ENCODE measurements around the gene MPZL1.

The MPZL1 gene

DNA sequence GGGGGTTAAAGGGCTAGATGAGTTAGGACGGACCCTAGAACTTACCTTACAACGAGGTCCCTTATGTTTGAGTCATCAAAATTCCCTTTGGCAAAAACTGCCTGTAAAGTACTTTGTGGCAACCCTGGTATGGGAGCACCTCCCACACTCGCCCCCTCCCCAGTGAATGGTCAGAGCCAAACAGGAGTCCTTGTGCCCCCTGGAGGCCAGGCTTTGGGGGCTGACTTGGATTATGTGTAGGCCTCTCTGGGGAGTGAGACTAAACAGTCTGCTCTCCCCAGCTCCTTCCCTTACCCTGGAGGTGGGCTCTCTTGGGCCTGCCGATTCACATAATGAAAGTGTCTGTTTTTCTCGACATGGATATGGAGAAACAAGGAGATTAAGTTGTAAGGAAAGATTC lies 110.9 kb downstream of the MPZL1 start:
- DNase-seq (ENCODE audit: low read depth, low spot score) = no peak
- Histone ChIP-seq H3K9me3 (ENCODE audit: low read depth, low read length) (no peaks in the 10 kb centered on the region), H3K9ac (ENCODE audit: insufficient read length) (no peak overlapping the region), H3K4me3 (no peak overlapping the region), H3K27ac (no peak overlapping the region), H3K36me3 (ENCODE audit: insufficient read depth, low read length) (no peaks in the 10 kb centered on the region)
- TF ChIP-seq FOXP2 (optimal IDR thresholded peaks at IDR 0.05; ENCODE audit: control extremely low read depth, extremely low read length, insufficient read depth) = no peak
- TF ChIP-seq EZH2 (IDR thresholded peaks at IDR 0.05) = no peak
- no peak for TF ChIP-seq POLR2AphosphoS5 (IDR thresholded peaks at IDR 0.05; ENCODE audit: borderline replicate concordance, low read depth, low read length)

DNA sequence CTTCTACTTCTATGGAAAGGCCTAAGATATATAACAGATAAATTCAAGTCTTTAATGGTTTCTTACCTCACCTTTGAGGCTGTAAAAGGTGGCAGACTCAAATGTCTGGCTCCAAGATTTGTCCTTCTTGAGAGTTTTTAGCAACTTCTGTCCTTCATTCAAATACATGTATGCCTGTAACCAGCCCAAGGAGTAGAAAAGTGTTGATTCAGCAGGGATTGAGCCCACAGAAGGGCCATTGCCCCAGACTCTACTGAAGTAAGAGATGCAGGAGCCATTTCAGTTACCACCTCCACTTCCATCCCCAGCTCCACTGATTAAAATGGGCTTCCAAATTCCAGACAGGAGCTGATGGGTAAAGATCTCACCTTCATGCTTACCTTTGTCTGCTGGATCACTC lies 112.1 kb downstream of the MPZL1 start:
- H3K27ac ChIP-seq = no peak overlapping the region
- no peak overlapping the region for H3K4me3 ChIP-seq
- DNase-seq (ENCODE audit: low read depth, low spot score) = no peak
- TF ChIP-seq FOXP2 (optimal IDR thresholded peaks at IDR 0.05; ENCODE audit: control extremely low read depth, extremely low read length, insufficient read depth) (no peak), EZH2 (IDR thresholded peaks at IDR 0.05) (no peak), POLR2AphosphoS5 (IDR thresholded peaks at IDR 0.05; ENCODE audit: borderline replicate concordance, low read depth, low read length) (no peak)
- no peaks in the 10 kb centered on the region for H3K36me3 ChIP-seq (ENCODE audit: insufficient read depth, low read length)
- H3K9me3 ChIP-seq (ENCODE audit: low read depth, low read length) = no peaks in the 10 kb centered on the region
- H3K9ac ChIP-seq (ENCODE audit: insufficient read length) = no peak overlapping the region

GRCh38 chr1:167836197-167836596 lies 114.4 kb downstream of the MPZL1 start:
- H3K9ac ChIP-seq (ENCODE audit: insufficient read length) = no peak overlapping the region
- no peak overlapping the region for H3K4me3 ChIP-seq
- no peak for TF ChIP-seq EZH2 (IDR thresholded peaks at IDR 0.05)
- no peak for TF ChIP-seq FOXP2 (optimal IDR thresholded peaks at IDR 0.05; ENCODE audit: control extremely low read depth, extremely low read length, insufficient read depth)
- TF ChIP-seq POLR2AphosphoS5 (IDR thresholded peaks at IDR 0.05; ENCODE audit: borderline replicate concordance, low read depth, low read length) = no peak
- H3K27ac ChIP-seq = no peak overlapping the region
- H3K36me3 ChIP-seq (ENCODE audit: insufficient read depth, low read length) = no peaks in the 10 kb centered on the region
- no peaks in the 10 kb centered on the region for H3K9me3 ChIP-seq (ENCODE audit: low read depth, low read length)
- DNase-seq (ENCODE audit: low read depth, low spot score) = no peak

DNA sequence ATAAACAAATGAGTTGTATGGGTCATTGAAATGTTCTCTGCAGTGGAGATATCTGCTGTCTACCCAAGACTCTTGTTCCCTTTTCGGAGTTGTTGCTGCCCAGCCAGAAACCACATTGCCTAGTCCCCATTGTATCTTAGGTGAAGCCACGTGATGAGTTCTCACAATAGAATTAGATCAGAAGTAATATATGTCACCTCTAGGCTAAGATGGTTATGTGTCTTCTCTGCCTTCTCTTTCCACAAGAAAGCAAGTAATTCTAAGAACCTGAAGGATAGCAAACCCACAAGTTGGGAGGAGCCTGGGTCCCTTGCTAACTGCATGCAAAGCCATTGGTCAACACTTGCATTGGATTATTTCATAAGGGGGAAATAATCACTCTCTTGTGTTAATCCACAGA lies 115.5 kb downstream of the MPZL1 start:
- H3K9ac ChIP-seq (ENCODE audit: insufficient read length) = no peak overlapping the region
- no peak overlapping the region for H3K4me3 ChIP-seq
- no peaks in the 10 kb centered on the region for H3K36me3 ChIP-seq (ENCODE audit: insufficient read depth, low read length)
- TF ChIP-seq FOXP2 (optimal IDR thresholded peaks at IDR 0.05; ENCODE audit: control extremely low read depth, extremely low read length, insufficient read depth) = no peak
- H3K27ac ChIP-seq = no peak overlapping the region
- no peaks in the 10 kb centered on the region for H3K9me3 ChIP-seq (ENCODE audit: low read depth, low read length)
- DNase-seq (ENCODE audit: low read depth, low spot score) = no peak

GRCh38 chr1:167839009-167839408 lies 117.2 kb downstream of the MPZL1 start:
- H3K27ac ChIP-seq = no peak overlapping the region
- no peak overlapping the region for H3K4me3 ChIP-seq
- DNase-seq (ENCODE audit: low read depth, low spot score) = no peak
- H3K9me3 ChIP-seq (ENCODE audit: low read depth, low read length) = no peaks in the 10 kb centered on the region
- TF ChIP-seq POLR2AphosphoS5 (IDR thresholded peaks at IDR 0.05; ENCODE audit: borderline replicate concordance, low read depth, low read length) = no peak
- no peak for TF ChIP-seq EZH2 (IDR thresholded peaks at IDR 0.05)
- no peak for TF ChIP-seq FOXP2 (optimal IDR thresholded peaks at IDR 0.05; ENCODE audit: control extremely low read depth, extremely low read length, insufficient read depth)
- H3K9ac ChIP-seq (ENCODE audit: insufficient read length) = no peak overlapping the region
- H3K36me3 ChIP-seq (ENCODE audit: insufficient read depth, low read length) = no peaks in the 10 kb centered on the region
